Mammary epithelial cell (primary cell): ENCODE results near the gene SOX1.

ENCODE experiments used
- EZH2 ChIP-seq: IDR thresholded peaks from 2 replicates; pipeline ENCODE4 v1.6.1; 2012; ENCODE audit warnings: low read length, inconsistent platforms, borderline replicate concordance
- TF ChIP-seq, protein P1 (sequence below), 2 donors: IDR thresholded peaks in 1 of 2; conservative IDR thresholded peaks in 1 of 2; 2 replicates each; pipeline ENCODE4 v1.5.1; 2011 to 2012; ENCODE audit warnings: inconsistent platforms in 2 of 2, low read length in 2 of 2, mild to moderate bottlenecking in 2 of 2, control low read depth in 1 of 2, low read depth in 1 of 2; ENCODE audit not compliant: insufficient read depth in 1 of 2; ENCODE audit errors: extremely low read depth in 1 of 2

DNA sequence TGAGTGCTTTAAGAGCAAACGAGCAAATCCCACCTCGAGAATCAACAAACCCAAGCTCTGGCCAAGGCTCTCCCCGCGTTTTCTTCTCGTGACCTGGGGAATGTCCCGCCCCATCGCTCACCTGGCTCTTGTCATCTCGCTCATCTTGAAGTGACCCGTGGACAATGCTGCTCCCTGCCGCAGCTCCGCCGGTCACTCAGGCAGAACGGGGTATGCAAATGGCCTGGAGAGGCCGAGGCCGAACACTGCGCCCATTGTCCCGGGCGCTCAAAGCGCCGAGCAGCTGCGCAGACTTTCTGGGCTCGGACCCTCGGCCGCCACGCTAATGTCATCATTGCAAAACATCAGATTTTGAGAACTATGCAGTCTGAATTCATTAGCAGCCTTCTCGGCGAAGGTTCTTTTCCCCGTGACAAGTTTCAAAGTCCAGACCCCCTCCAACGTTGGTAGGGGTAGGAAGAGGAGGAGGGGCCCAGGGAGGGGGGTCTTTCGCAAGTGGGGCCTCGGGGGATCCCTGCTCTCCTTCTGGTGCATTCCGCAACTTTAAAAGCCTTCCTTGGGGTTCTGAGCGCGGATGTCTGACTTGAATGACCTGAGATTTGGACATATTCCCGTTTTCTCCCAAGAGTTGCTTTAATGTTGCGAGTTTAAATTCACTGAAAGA is 39.7 kb downstream of the SOX1 start:
- TF ChIP-seq EZH2: no peak
- TF ChIP-seq, protein P1, sequence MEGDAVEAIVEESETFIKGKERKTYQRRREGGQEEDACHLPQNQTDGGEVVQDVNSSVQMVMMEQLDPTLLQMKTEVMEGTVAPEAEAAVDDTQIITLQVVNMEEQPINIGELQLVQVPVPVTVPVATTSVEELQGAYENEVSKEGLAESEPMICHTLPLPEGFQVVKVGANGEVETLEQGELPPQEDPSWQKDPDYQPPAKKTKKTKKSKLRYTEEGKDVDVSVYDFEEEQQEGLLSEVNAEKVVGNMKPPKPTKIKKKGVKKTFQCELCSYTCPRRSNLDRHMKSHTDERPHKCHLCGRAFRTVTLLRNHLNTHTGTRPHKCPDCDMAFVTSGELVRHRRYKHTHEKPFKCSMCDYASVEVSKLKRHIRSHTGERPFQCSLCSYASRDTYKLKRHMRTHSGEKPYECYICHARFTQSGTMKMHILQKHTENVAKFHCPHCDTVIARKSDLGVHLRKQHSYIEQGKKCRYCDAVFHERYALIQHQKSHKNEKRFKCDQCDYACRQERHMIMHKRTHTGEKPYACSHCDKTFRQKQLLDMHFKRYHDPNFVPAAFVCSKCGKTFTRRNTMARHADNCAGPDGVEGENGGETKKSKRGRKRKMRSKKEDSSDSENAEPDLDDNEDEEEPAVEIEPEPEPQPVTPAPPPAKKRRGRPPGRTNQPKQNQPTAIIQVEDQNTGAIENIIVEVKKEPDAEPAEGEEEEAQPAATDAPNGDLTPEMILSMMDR (conservative IDR thresholded peaks at IDR 0.05 in 1 of 2, IDR thresholded peaks at IDR 0.05 in 1 of 2; ENCODE audit: extremely low read depth in 1 of 2, insufficient read depth in 1 of 2, low read depth in 1 of 2, low read length in 2 of 2): no peak
